ENCODE measurements around the gene TRAF2. TPM values are rescaled to one million over a fixed set of nuclear protein-coding genes. Genes with fewer than 3 reads are reported as not detected.

TRAF2 gene
- polyA plus RNA-seq, 3 donors, result 1.6 to 6.1 (median 2.0) TPM

DNA sequence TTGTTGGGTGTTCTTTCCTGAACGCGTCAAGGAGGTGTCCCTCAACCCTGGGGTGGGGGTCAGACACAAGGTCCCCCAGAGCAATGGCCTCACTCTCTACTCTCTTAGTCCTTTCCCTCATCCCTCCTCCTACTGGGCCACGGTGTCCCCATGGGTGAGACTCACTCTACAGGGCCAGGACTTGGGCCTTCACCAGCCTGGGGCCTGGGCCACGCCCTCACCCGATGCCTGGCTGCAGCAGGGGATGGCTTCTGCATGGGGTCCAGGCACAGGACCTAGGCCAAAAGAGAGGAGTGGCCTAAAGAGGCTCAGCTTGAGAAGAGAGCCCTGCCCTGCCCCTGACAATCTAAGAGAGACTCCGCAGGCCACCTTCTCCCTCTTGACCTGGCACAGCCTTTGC is 71.6 kb downstream of the TRAF2 start:
- H3K36me3 ChIP-seq (replicated peaks in 1 of 2; ENCODE audit: control insufficient read depth in 1 of 2, insufficient read depth in 2 of 2, low read length in 2 of 2), result no peaks in the 10 kb centered on the region
- H3K27me3 ChIP-seq (ENCODE audit: control insufficient read depth in 2 of 2, insufficient read depth in 2 of 2, low read length in 2 of 2), result no peaks in the 10 kb centered on the region
- no peaks in the 10 kb centered on the region for H3K9me3 ChIP-seq (replicated peaks in 1 of 2; ENCODE audit: control insufficient read depth in 1 of 2, insufficient read depth in 1 of 2, low read length in 2 of 2)
- no peak overlapping the region for H2AFZ ChIP-seq (ENCODE audit: insufficient read depth, low read depth, low read length, poor library complexity, severe bottlenecking)
- Mint-ChIP-seq H3K4me1 (no peaks in the 10 kb centered on the region), H3K9me3 (peaks cover 0 to 5% (median 3%) of the 10 kb centered on the region in 7 donors), H3K4me3 (no peak overlapping the region), H3K27ac (no peak overlapping the region), H3K36me3 (no peaks in the 10 kb centered on the region), H3K27me3 (ENCODE audit: low read depth in 3 of 3) (peaks cover 0 to 8% (median 2%) of the 10 kb centered on the region in 3 donors)
- no peak overlapping the region for H3K4me3 ChIP-seq (replicated peaks in 1 of 3; ENCODE audit: low read depth in 2 of 3, low read length in 3 of 3)
- no peaks in the 10 kb centered on the region for H4K20me1 ChIP-seq (ENCODE audit: insufficient read depth, low read length)
- intact Hi-C loops (cut with micrococcal nuclease), result no loop called here
- TF ChIP-seq, protein P1, sequence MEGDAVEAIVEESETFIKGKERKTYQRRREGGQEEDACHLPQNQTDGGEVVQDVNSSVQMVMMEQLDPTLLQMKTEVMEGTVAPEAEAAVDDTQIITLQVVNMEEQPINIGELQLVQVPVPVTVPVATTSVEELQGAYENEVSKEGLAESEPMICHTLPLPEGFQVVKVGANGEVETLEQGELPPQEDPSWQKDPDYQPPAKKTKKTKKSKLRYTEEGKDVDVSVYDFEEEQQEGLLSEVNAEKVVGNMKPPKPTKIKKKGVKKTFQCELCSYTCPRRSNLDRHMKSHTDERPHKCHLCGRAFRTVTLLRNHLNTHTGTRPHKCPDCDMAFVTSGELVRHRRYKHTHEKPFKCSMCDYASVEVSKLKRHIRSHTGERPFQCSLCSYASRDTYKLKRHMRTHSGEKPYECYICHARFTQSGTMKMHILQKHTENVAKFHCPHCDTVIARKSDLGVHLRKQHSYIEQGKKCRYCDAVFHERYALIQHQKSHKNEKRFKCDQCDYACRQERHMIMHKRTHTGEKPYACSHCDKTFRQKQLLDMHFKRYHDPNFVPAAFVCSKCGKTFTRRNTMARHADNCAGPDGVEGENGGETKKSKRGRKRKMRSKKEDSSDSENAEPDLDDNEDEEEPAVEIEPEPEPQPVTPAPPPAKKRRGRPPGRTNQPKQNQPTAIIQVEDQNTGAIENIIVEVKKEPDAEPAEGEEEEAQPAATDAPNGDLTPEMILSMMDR (IDR thresholded peaks at IDR 0.05), result no peak
- no peak overlapping the region for H3K9ac ChIP-seq (ENCODE audit: insufficient read depth, low read length, poor library complexity, severe bottlenecking)
- DNase-seq, result no peak
- H3K27ac ChIP-seq (ENCODE audit: low read depth in 1 of 2, low read length in 2 of 2), result no peak overlapping the region
- no peaks in the 10 kb centered on the region for H3K79me2 ChIP-seq (ENCODE audit: insufficient read depth, low read length)
- H3K4me1 ChIP-seq (ENCODE audit: control insufficient read depth in 1 of 2, insufficient read depth in 2 of 2, low read length in 2 of 2), result no peaks in the 10 kb centered on the region
- 88% methylated on average over 4 of the region's 6 CpGs for WGBS (ENCODE audit: insufficient coverage)
- no peak overlapping the region for H3K4me2 ChIP-seq (replicated peaks; ENCODE audit: extremely low read depth, low read length, poor library complexity, severe bottlenecking)

DNA sequence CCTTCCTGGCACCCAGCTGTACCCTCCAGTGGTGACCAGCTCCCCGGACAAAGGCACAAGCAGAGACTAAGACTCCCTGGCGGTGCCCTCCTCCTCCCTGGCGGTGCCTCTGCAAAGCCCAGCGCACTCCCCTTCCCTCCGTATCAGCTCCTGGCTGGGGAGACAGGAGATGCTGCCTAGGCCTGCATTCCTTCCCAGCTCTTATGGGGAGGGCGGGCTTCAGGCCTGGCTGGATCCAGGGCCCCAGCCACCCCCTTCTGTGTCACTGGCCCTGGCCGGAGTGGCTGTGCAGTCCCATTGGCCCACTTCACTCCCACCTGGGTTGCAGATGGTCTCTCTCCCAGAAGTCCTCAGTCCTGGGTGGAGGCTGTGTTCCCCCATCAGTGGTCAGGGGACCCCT is 72.2 kb downstream of the TRAF2 start:
- no peak overlapping the region for H3K4me3 Mint-ChIP-seq
- no peaks in the 10 kb centered on the region for H4K20me1 ChIP-seq (ENCODE audit: insufficient read depth, low read length)
- no peak for DNase-seq
- H3K79me2 ChIP-seq (ENCODE audit: insufficient read depth, low read length), result no peaks in the 10 kb centered on the region
- no peak overlapping the region for H3K9ac ChIP-seq (ENCODE audit: insufficient read depth, low read length, poor library complexity, severe bottlenecking)
- no peak overlapping the region for H3K27ac ChIP-seq (ENCODE audit: low read depth in 1 of 2, low read length in 2 of 2)
- no peaks in the 10 kb centered on the region for H3K36me3 ChIP-seq (replicated peaks in 1 of 2; ENCODE audit: control insufficient read depth in 1 of 2, insufficient read depth in 2 of 2, low read length in 2 of 2)
- H3K4me2 ChIP-seq (replicated peaks; ENCODE audit: extremely low read depth, low read length, poor library complexity, severe bottlenecking), result no peak overlapping the region
- H3K9me3 ChIP-seq (replicated peaks in 1 of 2; ENCODE audit: control insufficient read depth in 1 of 2, insufficient read depth in 1 of 2, low read length in 2 of 2), result no peaks in the 10 kb centered on the region
- no peak overlapping the region for H2AFZ ChIP-seq (ENCODE audit: insufficient read depth, low read depth, low read length, poor library complexity, severe bottlenecking)
- H3K4me1 Mint-ChIP-seq, result no peaks in the 10 kb centered on the region
- H3K27me3 ChIP-seq (ENCODE audit: control insufficient read depth in 2 of 2, insufficient read depth in 2 of 2, low read length in 2 of 2), result no peaks in the 10 kb centered on the region
- H3K4me1 ChIP-seq (ENCODE audit: control insufficient read depth in 1 of 2, insufficient read depth in 2 of 2, low read length in 2 of 2), result no peaks in the 10 kb centered on the region
- H3K36me3 Mint-ChIP-seq, result no peaks in the 10 kb centered on the region
- no peak overlapping the region for H3K4me3 ChIP-seq (replicated peaks in 1 of 3; ENCODE audit: low read depth in 2 of 3, low read length in 3 of 3)
- intact Hi-C loops (cut with micrococcal nuclease), result no loop called here
- TF ChIP-seq, protein P1 (IDR thresholded peaks at IDR 0.05), result no peak
- peaks cover 0 to 8% (median 2%) of the 10 kb centered on the region in 3 donors for H3K27me3 Mint-ChIP-seq (ENCODE audit: low read depth in 3 of 3)
- H3K27ac Mint-ChIP-seq, result no peak overlapping the region
- H3K9me3 Mint-ChIP-seq, result peaks cover 0 to 5% (median 3%) of the 10 kb centered on the region in 7 donors
- WGBS (ENCODE audit: insufficient coverage), result 95% methylated on average over 7 of the region's 7 CpGs
